Right lobe of liver (tissue), 4 donors: Measurements from ENCODE around the gene GRK6.

Experiments
- POLR2A ChIP-seq: fragments of 450-650 bp; IDR thresholded peaks from one replicate; pipeline ENCODE4 v1.6.1; 2017; ENCODE audit warnings: antibody characterized with exemption, mild to moderate bottlenecking
- TF ChIP-seq, protein P1 (sequence below), 4 donors: fragments of 200-600 bp in 3 of 4; fragments of 450-650 bp in 1 of 4; IDR thresholded peaks; one replicate each; pipeline versions ENCODE4 v1.5.1 to v1.8.0; 2016 to 2022; ENCODE audit warnings: antibody characterized with exemption in 4 of 4, mild to moderate bottlenecking in 2 of 4
- donor health status: DM: no; HTN: no; CAD: no.
- donor health status: DM: no; HTN: no; CAD: no.
- donor health status: DM: no; HTN: yes; CAD: no.

GRCh38 chr5:177412603-177413233 is 13.8 kb upstream of the GRK6 start:
- TF ChIP-seq, protein P1, sequence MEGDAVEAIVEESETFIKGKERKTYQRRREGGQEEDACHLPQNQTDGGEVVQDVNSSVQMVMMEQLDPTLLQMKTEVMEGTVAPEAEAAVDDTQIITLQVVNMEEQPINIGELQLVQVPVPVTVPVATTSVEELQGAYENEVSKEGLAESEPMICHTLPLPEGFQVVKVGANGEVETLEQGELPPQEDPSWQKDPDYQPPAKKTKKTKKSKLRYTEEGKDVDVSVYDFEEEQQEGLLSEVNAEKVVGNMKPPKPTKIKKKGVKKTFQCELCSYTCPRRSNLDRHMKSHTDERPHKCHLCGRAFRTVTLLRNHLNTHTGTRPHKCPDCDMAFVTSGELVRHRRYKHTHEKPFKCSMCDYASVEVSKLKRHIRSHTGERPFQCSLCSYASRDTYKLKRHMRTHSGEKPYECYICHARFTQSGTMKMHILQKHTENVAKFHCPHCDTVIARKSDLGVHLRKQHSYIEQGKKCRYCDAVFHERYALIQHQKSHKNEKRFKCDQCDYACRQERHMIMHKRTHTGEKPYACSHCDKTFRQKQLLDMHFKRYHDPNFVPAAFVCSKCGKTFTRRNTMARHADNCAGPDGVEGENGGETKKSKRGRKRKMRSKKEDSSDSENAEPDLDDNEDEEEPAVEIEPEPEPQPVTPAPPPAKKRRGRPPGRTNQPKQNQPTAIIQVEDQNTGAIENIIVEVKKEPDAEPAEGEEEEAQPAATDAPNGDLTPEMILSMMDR (IDR thresholded peaks at IDR 0.05) = no peak
- no peak for TF ChIP-seq POLR2A
